ENCODE data around the gene LY9.

DNA sequence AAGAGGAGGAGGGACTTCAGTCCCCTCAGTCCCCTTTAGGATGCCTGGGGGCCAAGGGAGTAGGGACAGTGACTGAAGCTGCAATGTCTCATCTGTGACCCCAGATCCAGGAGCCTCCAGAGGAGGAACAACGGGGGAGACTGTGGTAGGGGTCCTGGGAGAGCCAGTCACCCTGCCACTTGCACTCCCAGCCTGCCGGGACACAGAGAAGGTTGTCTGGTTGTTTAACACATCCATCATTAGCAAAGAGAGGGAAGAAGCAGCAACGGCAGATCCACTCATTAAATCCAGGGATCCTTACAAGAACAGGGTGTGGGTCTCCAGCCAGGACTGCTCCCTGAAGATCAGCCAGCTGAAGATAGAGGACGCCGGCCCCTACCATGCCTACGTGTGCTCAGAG lies 18.3 kb downstream of the LY9 start:
- TF ChIP-seq, protein P1, sequence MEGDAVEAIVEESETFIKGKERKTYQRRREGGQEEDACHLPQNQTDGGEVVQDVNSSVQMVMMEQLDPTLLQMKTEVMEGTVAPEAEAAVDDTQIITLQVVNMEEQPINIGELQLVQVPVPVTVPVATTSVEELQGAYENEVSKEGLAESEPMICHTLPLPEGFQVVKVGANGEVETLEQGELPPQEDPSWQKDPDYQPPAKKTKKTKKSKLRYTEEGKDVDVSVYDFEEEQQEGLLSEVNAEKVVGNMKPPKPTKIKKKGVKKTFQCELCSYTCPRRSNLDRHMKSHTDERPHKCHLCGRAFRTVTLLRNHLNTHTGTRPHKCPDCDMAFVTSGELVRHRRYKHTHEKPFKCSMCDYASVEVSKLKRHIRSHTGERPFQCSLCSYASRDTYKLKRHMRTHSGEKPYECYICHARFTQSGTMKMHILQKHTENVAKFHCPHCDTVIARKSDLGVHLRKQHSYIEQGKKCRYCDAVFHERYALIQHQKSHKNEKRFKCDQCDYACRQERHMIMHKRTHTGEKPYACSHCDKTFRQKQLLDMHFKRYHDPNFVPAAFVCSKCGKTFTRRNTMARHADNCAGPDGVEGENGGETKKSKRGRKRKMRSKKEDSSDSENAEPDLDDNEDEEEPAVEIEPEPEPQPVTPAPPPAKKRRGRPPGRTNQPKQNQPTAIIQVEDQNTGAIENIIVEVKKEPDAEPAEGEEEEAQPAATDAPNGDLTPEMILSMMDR (IDR thresholded peaks at IDR 0.05): no peak
- TF ChIP-seq EP300 (IDR thresholded peaks at IDR 0.05) (no peak), POLR2A (IDR thresholded peaks at IDR 0.05) (no peak)

Measured in tibial nerve (tissue), 4 donors.